ENCODE results near the gene ZNF205. TPM values are rescaled to one million over a fixed set of nuclear protein-coding genes. Genes with fewer than 3 reads are reported as not detected.
"Not testable (repeated sequence)": the region's sequence is repeated elsewhere in the genome, so short reads cannot be mapped to it uniquely, and the experiment has no call there.

The ZNF205 gene
- total and polyA plus RNA-seq, 2 donors (not counting 1 experiment from before 2014, with no cell fraction given) = not detected

GRCh38 chr16:3138342-3138741 is 26.0 kb downstream of the ZNF205 start:
- Histone ChIP-seq H3K9me3 (ENCODE audit: control extremely low read depth in 1 of 3, control insufficient read depth in 2 of 3, insufficient read depth in 1 of 3, low read length in 2 of 3) (peaks cover 0 to 4% (median 0%) of the 10 kb centered on the region in 3 donors), H3K27me3 (replicated peaks in 1 of 4; ENCODE audit: control extremely low read depth in 1 of 4, control insufficient read depth in 3 of 4, insufficient read depth in 4 of 4, low read length in 3 of 4) (no peaks in the 10 kb centered on the region), H3K4me2 (replicated peaks; ENCODE audit: low read depth, low read length, poor library complexity, severe bottlenecking) (no peak overlapping the region), H3K79me2 (ENCODE audit: control insufficient read depth, insufficient read depth, low read length) (peaks cover 21% of the 10 kb centered on the region), H2AFZ (ENCODE audit: insufficient read depth, low read depth, low read length, poor library complexity, severe bottlenecking) (no peak overlapping the region), H3K36me3 (replicated peaks in 1 of 2; ENCODE audit: control extremely low read depth in 1 of 2, control insufficient read depth in 1 of 2, extremely low read depth in 1 of 2, insufficient read depth in 2 of 2, low read length in 1 of 2) (peaks cover 0 to 28% of the 10 kb centered on the region in 2 experiments), H3K9ac (ENCODE audit: low read length) (no peak overlapping the region), H4K20me1 (ENCODE audit: control insufficient read depth, insufficient read depth, low read length, poor library complexity, severe bottlenecking) (no peaks in the 10 kb centered on the region), H3K4me1 (ENCODE audit: control insufficient read depth in 2 of 2, insufficient read depth in 2 of 2, low read length in 2 of 2) (peaks cover 13 to 18% of the 10 kb centered on the region in 2 donors), H3K27ac (ENCODE audit: low read length in 2 of 2) (no peak overlapping the region), H3K4me3 (ENCODE audit: control extremely low read depth in 1 of 5, extremely low read depth in 1 of 5, insufficient read depth in 1 of 5, low read depth in 2 of 5, low read length in 4 of 5) (no peak overlapping the region)
- ATAC-seq (ENCODE audit: low read depth) (no peak), DNase-seq (no peak)
- WGBS (ENCODE audit: insufficient coverage) = 92% methylated on average over 21 of the region's 21 CpGs
- no peaks in the 10 kb centered on the region for H3K9me3 Mint-ChIP-seq (ENCODE audit: insufficient read depth)
- ChIA-PET POLR2A (no interaction called here), CTCF (interaction anchor here (0.6 to 2.3 kb wide), 2 partner anchors 9 to 43 kb away, joined by 5 to 10 read pairs; no protein-coding TSS in a partner anchor)
- TF ChIP-seq EZH2 (IDR thresholded peaks at IDR 0.05; ENCODE audit: borderline replicate concordance, insufficient read depth, low read depth, low read length, poor library complexity, severe bottlenecking) (no peak), CTCF (IDR thresholded peaks at IDR 0.05) (no peak)
- H3K4me1 Mint-ChIP-seq = peaks cover 18% of the 10 kb centered on the region
- intact Hi-C loops (cut with micrococcal nuclease) = no loop called here
- H3K4me3 Mint-ChIP-seq = no peak overlapping the region
- H3K27ac Mint-ChIP-seq = no peak overlapping the region
- no peaks in the 10 kb centered on the region for H3K27me3 Mint-ChIP-seq

DNA sequence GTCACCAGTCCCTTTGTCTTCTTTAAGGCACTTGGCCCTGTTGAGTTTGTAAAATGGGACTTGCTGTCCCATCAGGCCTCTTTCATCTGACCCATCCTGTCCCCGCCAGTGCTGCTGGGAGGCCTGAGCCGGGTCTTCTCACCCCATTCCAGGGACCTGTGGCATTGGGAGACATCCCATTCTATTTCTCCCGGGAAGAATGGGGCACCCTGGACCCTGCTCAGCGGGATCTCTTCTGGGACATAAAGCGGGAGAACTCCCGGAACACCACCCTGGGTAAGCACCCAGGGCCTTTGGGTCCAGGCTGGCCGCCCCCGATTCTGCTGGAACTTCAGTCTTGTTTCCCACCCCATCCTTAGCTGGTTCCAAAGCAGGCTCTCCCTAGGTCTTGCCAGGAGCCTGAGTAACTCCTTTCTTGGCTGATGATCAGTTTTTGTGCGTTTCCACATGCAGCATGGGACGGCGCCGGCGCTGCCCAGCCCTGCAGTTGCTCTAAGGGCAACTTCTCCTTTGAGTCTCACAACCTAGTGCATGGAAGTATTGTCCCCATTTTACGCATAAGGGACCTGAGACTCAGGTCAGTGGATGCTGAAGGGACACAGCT is 26.5 kb downstream of the ZNF205 start:
- WGBS (ENCODE audit: insufficient coverage) = over 99% methylated on average over 11 of the region's 14 CpGs
- Mint-ChIP-seq H3K4me1 (peaks cover 15% of the 10 kb centered on the region), H3K4me3 (no peak overlapping the region), H3K27ac (no peak overlapping the region), H3K9me3 (ENCODE audit: insufficient read depth) (no peaks in the 10 kb centered on the region), H3K27me3 (no peaks in the 10 kb centered on the region)
- intact Hi-C loops (cut with micrococcal nuclease) = no loop called here
- Histone ChIP-seq H3K4me2 (replicated peaks; ENCODE audit: low read depth, low read length, poor library complexity, severe bottlenecking) (no peak overlapping the region), H3K4me3 (ENCODE audit: control extremely low read depth in 1 of 5, extremely low read depth in 1 of 5, insufficient read depth in 1 of 5, low read depth in 2 of 5, low read length in 4 of 5) (no peak overlapping the region), H3K36me3 (replicated peaks in 1 of 2; ENCODE audit: control extremely low read depth in 1 of 2, control insufficient read depth in 1 of 2, extremely low read depth in 1 of 2, insufficient read depth in 2 of 2, low read length in 1 of 2) (peaks cover 0 to 28% of the 10 kb centered on the region in 2 experiments), H3K27me3 (replicated peaks in 1 of 4; ENCODE audit: control extremely low read depth in 1 of 4, control insufficient read depth in 3 of 4, insufficient read depth in 4 of 4, low read length in 3 of 4) (no peaks in the 10 kb centered on the region), H3K4me1 (ENCODE audit: control insufficient read depth in 2 of 2, insufficient read depth in 2 of 2, low read length in 2 of 2) (peaks cover 10 to 14% of the 10 kb centered on the region in 2 donors), H3K9ac (ENCODE audit: low read length) (no peak overlapping the region), H2AFZ (ENCODE audit: insufficient read depth, low read depth, low read length, poor library complexity, severe bottlenecking) (no peak overlapping the region), H3K27ac (ENCODE audit: low read length in 2 of 2) (no peak overlapping the region), H3K79me2 (ENCODE audit: control insufficient read depth, insufficient read depth, low read length) (peaks cover 17% of the 10 kb centered on the region), H4K20me1 (ENCODE audit: control insufficient read depth, insufficient read depth, low read length, poor library complexity, severe bottlenecking) (no peaks in the 10 kb centered on the region), H3K9me3 (ENCODE audit: control extremely low read depth in 1 of 3, control insufficient read depth in 2 of 3, insufficient read depth in 1 of 3, low read length in 2 of 3) (peaks cover 0 to 4% (median 0%) of the 10 kb centered on the region in 3 donors)
- ChIA-PET POLR2A (no interaction called here), CTCF (interaction anchor here (0.6 to 2.3 kb wide), 4 partner anchors 10 to 80 kb away, joined by 4 to 10 read pairs (median 4); no protein-coding TSS in a partner anchor)
- ATAC-seq (ENCODE audit: low read depth) = no peak
- no peak for DNase-seq
- no peak for TF ChIP-seq EZH2 (IDR thresholded peaks at IDR 0.05; ENCODE audit: borderline replicate concordance, insufficient read depth, low read depth, low read length, poor library complexity, severe bottlenecking)
- no peak for TF ChIP-seq CTCF (IDR thresholded peaks at IDR 0.05)

DNA sequence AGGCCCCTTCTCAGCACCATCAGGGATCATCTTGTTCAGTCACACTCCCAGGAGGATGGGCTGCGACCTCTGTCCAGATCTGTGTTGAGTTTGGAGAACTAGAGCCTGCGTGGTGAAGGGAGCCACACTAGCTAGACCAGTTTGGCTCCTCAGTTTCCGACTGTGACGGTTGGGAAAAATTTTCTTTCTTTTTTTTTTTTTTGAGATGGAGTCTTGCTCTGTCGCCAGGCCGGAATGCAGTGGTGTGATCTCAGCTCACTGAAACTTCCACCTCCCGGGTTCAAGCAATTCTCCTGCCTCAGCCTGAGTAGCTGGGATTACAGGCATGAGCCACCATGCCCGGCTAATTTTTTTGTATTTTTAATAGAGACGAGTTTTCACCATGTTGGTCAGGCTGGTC is 27.2 kb downstream of the ZNF205 start:
- H3K4me3 ChIP-seq (ENCODE audit: control extremely low read depth in 1 of 5, extremely low read depth in 1 of 5, insufficient read depth in 1 of 5, low read depth in 2 of 5, low read length in 4 of 5); H4K20me1 ChIP-seq (ENCODE audit: control insufficient read depth, insufficient read depth, low read length, poor library complexity, severe bottlenecking); ATAC-seq (ENCODE audit: low read depth); H3K27ac Mint-ChIP-seq; H3K4me2 ChIP-seq (replicated peaks; ENCODE audit: low read depth, low read length, poor library complexity, severe bottlenecking); H3K9me3 Mint-ChIP-seq (ENCODE audit: insufficient read depth); H3K9ac ChIP-seq (ENCODE audit: low read length); H3K4me3 Mint-ChIP-seq; DNase-seq; H3K27ac ChIP-seq (ENCODE audit: low read length in 2 of 2); H3K9me3 ChIP-seq (ENCODE audit: control extremely low read depth in 1 of 3, control insufficient read depth in 2 of 3, insufficient read depth in 1 of 3, low read length in 2 of 3); H2AFZ ChIP-seq (ENCODE audit: insufficient read depth, low read depth, low read length, poor library complexity, severe bottlenecking); H3K27me3 Mint-ChIP-seq; POLR2A ChIA-PET; intact Hi-C loops (cut with micrococcal nuclease); H3K27me3 ChIP-seq (replicated peaks in 1 of 4; ENCODE audit: control extremely low read depth in 1 of 4, control insufficient read depth in 3 of 4, insufficient read depth in 4 of 4, low read length in 3 of 4): not testable (repeated sequence)
- CTCF ChIA-PET = interaction anchor here (1.1 to 1.2 kb wide), 2 partner anchors 11 to 81 kb away, joined by 4 read pairs; no protein-coding TSS in a partner anchor
- 100% methylated on average over 5 of the region's 9 CpGs for whole genome bisulfite sequencing (ENCODE audit: insufficient coverage)
- peaks cover 13% of the 10 kb centered on the region for H3K4me1 Mint-ChIP-seq
- Histone ChIP-seq H3K79me2 (ENCODE audit: control insufficient read depth, insufficient read depth, low read length) (peaks cover 12% of the 10 kb centered on the region), H3K4me1 (ENCODE audit: control insufficient read depth in 2 of 2, insufficient read depth in 2 of 2, low read length in 2 of 2) (peaks cover 8 to 10% of the 10 kb centered on the region in 2 donors), H3K36me3 (replicated peaks in 1 of 2; ENCODE audit: control extremely low read depth in 1 of 2, control insufficient read depth in 1 of 2, extremely low read depth in 1 of 2, insufficient read depth in 2 of 2, low read length in 1 of 2) (peaks cover 0 to 28% of the 10 kb centered on the region in 2 experiments)

All from B cell (primary cell).